Posterior vena cava (tissue), 2 donors: ENCODE measurements around the gene CCDC112. TPM values are rescaled to one million over a fixed set of nuclear protein-coding genes. Genes with fewer than 3 reads are reported as not detected.
A peak's percentile ranks its signal among the peaks of the same experiment; 100 is the strongest.
"Not testable (repeated sequence)": the region's sequence is repeated elsewhere in the genome, so short reads cannot be mapped to it uniquely, and the experiment has no call there.

ENCODE experiments used
- DNase-seq: peaks from one replicate; pipeline ENCODE4 v3.0.0-alpha.2; 2020; ENCODE audit warnings: low spot score
- intact Hi-C, 2 donors: fragments of 100-400 bp; cut with DNase I; formaldehyde crosslinking; loops; one replicate each; pipeline versions ENCODE4 v1.14.1 to v1.14.2; 2022 to 2023
- total RNA-seq, 2 donors: library from RNA; stranded (reverse); fragmentation: NEBNext Ultra II Directional; extraction: Animal tissue kit (Norgen Biotek cat#: 25700); gene quantifications; one replicate each; pipeline ENCODE4 v1.2.1, GENCODE V29; 2021
- donor health status: DM: yes; HTN: yes; CAD: no.
- donor health status: DM: yes; HTN: yes; CAD: no.

The CCDC112 gene
- total RNA-seq, 2 donors from 2014 or later = 5.8 to 6.4 TPM

GRCh38 chr5:115267617-115268016, 28.8 kb downstream of the CCDC112 start:
- DNase-seq = no peak
- intact Hi-C loops = no loop called here

GRCh38 chr5:115265220-115265619, 31.2 kb downstream of the CCDC112 start:
- intact Hi-C loops = no loop called here
- no peak for DNase-seq

GRCh38 chr5:115264786-115265185, 31.7 kb downstream of the CCDC112 start:
- DNase-seq = no peak
- intact Hi-C loops = no loop called here

GRCh38 chr5:115263078-115263380, 33.4 kb downstream of the CCDC112 start:
- no peak for DNase-seq
- intact Hi-C loops = no loop called here

- peak; percentile 93 for DNase-seq
Measured at GRCh38 chr5:115262321-115263077, 34.0 kb downstream of the CCDC112 start, which contains the start of gene PGGT1B. Gene PGGT1B (minus strand): TSS chr5:115262877. CDS start chr5:115262851, 26 bp downstream.

GRCh38 chr5:115262011-115262320, 34.5 kb downstream of the CCDC112 start:
- no peak for DNase-seq
- intact Hi-C loops = no loop called here

More at GRCh38 chr5:115262321-115263077, 34.0 kb downstream of the CCDC112 start, which contains the start of gene PGGT1B:
- intact Hi-C loops = no loop called here

- intact Hi-C loops = no loop called here
- DNase-seq = no peak
Measured at GRCh38 chr5:115260248-115260647, 36.2 kb downstream of the CCDC112 start.

GRCh38 chr5:115257981-115258380, 38.5 kb downstream of the CCDC112 start:
- intact Hi-C loops = no loop called here
- DNase-seq = no peak

GRCh38 chr5:115249379-115249778, 47.1 kb downstream of the CCDC112 start:
- DNase-seq, intact Hi-C loops: not testable (repeated sequence)

- DNase-seq = no peak
- intact Hi-C loops = no loop called here
Measured at GRCh38 chr5:115246361-115246991, 50.0 kb downstream of the CCDC112 start.

GRCh38 chr5:115243412-115243811, 53.0 kb downstream of the CCDC112 start:
- DNase-seq = no peak
- intact Hi-C loops = no loop called here

- DNase-seq = no peak
- intact Hi-C loops = no loop called here
Measured at GRCh38 chr5:115241881-115242642, 54.4 kb downstream of the CCDC112 start.

GRCh38 chr5:115237066-115237465, 59.4 kb downstream of the CCDC112 start:
- DNase-seq = no peak
- intact Hi-C loops = no loop called here

- intact Hi-C loops = no loop called here
- no peak for DNase-seq
Measured at GRCh38 chr5:115236599-115236998, 59.9 kb downstream of the CCDC112 start.

- DNase-seq = no peak
- intact Hi-C loops = no loop called here
Measured at GRCh38 chr5:115231598-115231997, 64.9 kb downstream of the CCDC112 start.

GRCh38 chr5:115229606-115230005, 66.8 kb downstream of the CCDC112 start:
- intact Hi-C loops = loop anchor here in 1 of 2 donors (5.0 kb wide), 1 partner anchor 1562 kb away; no protein-coding TSS in a partner anchor
- DNase-seq = no peak

- no peak for DNase-seq
- intact Hi-C loops = loop anchor here in 1 of 2 donors (5.0 kb wide), 1 partner anchor 1560 kb away; no protein-coding TSS in a partner anchor
Measured at GRCh38 chr5:115227281-115227680, 69.2 kb downstream of the CCDC112 start.
